ENCODE results near the gene ATE1.

- no peak for TF ChIP-seq CTCF (conservative IDR thresholded peaks at IDR 0.05)
- TF ChIP-seq ZFX (IDR thresholded peaks at IDR 0.05): no peak
Observed at GRCh38 chr10:121800146-121800545, 127.7 kb downstream of the ATE1 start.
